H1 (cell line): ENCODE results near the gene ABHD1.

Experiments
- HDAC6 ChIP-seq: IDR thresholded peaks from one replicate; pipeline ENCODE4 v1.7.1; 2012; ENCODE audit warnings: low read depth, mild to moderate bottlenecking, inconsistent platforms, low read length, moderate library complexity
- TCF12 ChIP-seq: IDR thresholded peaks from 2 replicates; pipeline ENCODE4 v1.6.1; 2011; ENCODE audit warnings: low read depth, mild to moderate bottlenecking, low read length
- TF ChIP-seq, protein P1 (sequence below), 3 experiments: IDR thresholded peaks; 1 replicate in 2 of 3; 2 replicates in 1 of 3; pipeline versions ENCODE4 v1.5.1 to v1.6.1; 2011; ENCODE audit warnings: low read length in 3 of 3, mild to moderate bottlenecking in 3 of 3, inconsistent platforms in 2 of 3, low read depth in 1 of 3, moderate library complexity in 1 of 3; ENCODE audit not compliant: insufficient read depth in 1 of 3; ENCODE audit errors: control extremely low read depth in 1 of 3

DNA sequence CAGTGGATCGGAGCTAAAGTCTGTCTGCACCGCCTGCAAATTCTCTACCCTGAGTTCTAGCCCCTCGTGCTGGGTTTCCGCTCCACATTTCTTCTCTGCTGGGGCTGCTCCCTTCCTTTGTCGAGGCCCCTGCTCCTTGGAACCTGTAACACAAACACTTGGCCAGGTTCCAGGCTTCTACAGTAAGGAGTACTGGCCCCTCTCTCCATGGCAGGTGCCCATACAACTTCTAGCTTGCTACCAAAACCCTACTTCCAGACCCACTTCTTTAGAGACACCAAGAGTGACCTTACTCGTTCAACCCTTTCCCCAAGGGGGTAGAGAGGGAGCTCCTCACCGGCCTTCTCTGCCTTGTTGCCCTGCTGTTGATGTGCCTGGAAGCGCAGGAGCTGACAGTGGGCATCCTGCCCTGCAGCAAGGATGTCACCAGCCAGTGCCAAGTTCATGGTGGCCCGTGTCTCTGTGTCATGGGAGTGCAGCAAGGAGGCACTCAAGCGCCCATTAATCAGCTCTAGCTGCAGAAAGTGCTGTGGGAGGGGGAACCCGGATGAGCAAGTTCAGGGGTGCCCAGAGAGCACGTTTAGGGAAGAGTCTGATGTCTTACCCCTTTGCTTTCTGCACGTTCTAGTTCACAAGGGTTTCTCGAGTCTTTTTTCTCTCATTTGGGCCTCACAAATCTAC lies 9.7 kb downstream of the ABHD1 start:
- TF ChIP-seq, protein P1, sequence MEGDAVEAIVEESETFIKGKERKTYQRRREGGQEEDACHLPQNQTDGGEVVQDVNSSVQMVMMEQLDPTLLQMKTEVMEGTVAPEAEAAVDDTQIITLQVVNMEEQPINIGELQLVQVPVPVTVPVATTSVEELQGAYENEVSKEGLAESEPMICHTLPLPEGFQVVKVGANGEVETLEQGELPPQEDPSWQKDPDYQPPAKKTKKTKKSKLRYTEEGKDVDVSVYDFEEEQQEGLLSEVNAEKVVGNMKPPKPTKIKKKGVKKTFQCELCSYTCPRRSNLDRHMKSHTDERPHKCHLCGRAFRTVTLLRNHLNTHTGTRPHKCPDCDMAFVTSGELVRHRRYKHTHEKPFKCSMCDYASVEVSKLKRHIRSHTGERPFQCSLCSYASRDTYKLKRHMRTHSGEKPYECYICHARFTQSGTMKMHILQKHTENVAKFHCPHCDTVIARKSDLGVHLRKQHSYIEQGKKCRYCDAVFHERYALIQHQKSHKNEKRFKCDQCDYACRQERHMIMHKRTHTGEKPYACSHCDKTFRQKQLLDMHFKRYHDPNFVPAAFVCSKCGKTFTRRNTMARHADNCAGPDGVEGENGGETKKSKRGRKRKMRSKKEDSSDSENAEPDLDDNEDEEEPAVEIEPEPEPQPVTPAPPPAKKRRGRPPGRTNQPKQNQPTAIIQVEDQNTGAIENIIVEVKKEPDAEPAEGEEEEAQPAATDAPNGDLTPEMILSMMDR (IDR thresholded peaks at IDR 0.05; ENCODE audit: control extremely low read depth in 1 of 3, insufficient read depth in 1 of 3, low read depth in 1 of 3, low read length in 3 of 3): no peak
- TF ChIP-seq TCF12 (no peak), HDAC6 (no peak)
